ENCODE results near the gene VSNL1. TPM values are rescaled to one million over a fixed set of nuclear protein-coding genes. Genes with fewer than 3 reads are reported as not detected.
A peak's percentile ranks its signal among the peaks of the same experiment; 100 is the strongest.

The VSNL1 gene
- polyA plus RNA-seq, 10 donors = 3.7 to 9.4 (median 6.5) TPM

DNA sequence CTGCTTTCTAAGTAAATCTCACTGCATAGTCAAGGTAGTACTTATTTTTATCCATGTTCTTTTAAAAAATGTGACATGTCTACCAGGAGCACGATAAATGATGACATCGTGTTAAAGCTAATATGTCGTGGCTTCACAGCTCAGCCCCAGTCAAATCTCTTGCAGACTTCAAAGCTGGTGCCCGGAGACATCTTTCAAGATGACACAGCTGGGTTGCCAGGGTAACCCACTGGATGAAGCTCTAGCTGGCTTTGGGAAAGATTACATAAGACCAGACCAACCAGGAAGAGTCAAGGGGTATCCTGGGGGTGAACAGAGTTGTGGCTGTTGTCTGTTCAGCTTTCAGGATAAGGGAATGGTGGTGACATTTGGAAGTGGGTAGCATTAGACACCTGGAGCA lies 67.8 kb downstream of the VSNL1 start:
- no peak for DNase-seq

GRCh38 chr2:17610521-17610920 lies 70.0 kb downstream of the VSNL1 start:
- DNase-seq = no peak

- DNase-seq = no peak
Measured at GRCh38 chr2:17611036-17611435, 70.5 kb downstream of the VSNL1 start.

- DNase-seq = no peak
Measured at GRCh38 chr2:17614174-17614930, 73.9 kb downstream of the VSNL1 start.

DNA sequence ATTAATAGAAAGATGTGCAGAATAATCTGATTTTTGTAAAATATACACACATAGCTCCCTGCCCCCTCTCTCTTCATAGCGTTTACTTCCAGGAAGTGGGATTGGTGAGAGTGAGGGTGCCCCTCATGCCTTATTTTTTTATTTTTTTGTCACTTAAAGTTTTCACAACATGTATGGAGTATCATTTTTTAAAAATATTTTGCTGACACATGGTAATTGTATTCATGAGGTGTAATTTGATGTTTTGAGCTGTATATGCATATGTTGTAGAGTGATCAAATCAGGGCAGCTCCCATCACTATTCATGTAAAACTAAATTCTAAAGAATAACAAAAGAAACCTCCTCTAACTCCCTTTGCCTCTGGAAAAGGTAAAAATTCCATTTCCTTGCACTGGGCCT lies 74.7 kb downstream of the VSNL1 start:
- DNase-seq = no peak

DNA sequence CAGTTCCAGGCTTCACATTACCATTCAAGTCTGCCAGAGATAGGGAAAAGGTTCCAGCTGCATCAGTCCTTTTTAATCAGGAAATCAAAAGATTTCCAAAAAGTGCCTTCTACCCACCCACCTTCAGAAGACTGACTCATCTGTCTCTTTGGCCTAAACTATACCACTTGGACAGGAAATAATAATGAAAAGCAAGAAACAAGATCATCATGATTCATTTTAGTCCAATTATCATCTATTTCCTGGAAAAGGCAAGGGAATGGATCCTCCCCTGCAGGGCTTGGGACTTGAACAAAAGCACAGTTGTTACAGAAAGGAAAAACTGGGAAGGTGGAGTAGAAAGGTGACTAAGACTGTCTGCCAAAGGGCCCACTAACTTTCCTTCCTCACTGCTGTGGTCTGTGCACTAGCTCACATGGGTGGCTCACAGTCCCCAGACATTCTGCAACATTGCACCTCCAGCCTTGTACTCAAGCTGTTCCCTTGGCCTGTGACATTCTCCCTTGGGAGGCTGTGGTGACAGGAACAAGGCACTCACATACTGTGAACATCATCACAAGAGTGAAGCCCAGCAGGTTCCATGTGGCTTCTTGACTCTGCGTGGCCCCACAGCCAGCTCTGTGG lies 75.3 kb downstream of the VSNL1 start:
- DNase-seq = peak; percentile 31 to 51 (median 37)

DNA sequence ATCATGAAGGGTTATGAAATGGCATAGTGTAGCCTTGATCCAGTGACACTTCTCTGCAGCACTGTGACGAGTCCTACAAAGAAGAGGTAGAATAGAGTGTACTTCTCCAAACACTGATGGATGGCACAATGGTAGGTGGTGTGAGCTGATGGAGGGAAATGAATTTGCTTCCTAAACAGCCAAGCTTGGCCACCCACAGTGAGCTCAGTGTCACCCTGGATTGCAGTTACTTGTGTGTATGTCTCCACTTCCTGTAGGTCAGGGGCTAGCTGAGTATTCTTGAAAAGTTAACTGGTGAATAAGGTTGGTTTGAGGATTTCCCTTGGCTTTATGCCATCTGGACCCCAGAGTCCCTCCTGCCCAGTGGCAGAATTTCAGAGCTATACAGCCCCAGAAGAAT lies 75.9 kb downstream of the VSNL1 start:
- no peak for DNase-seq

GRCh38 chr2:17617516-17617915 lies 77.0 kb downstream of the VSNL1 start:
- DNase-seq = no peak

DNA sequence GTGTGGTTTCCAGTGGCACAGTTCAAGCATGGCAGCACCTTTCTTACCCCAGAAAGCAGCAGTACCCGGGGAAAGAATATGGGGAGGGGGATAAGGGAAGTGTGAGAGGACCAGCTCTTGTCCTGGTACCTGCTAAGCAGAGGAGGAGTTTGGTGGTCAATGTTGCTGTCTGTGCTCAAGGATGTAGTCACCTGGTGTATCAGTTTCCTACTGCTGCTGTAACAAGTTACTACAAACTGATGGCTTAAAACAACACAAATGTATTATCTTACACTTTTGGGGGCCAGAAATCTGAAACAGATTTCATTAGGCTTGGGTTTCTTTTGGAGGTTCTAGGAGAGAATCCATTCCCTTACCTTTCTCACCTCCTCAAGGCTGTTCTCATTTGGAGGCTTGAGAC lies 77.5 kb downstream of the VSNL1 start:
- no peak for DNase-seq

DNA sequence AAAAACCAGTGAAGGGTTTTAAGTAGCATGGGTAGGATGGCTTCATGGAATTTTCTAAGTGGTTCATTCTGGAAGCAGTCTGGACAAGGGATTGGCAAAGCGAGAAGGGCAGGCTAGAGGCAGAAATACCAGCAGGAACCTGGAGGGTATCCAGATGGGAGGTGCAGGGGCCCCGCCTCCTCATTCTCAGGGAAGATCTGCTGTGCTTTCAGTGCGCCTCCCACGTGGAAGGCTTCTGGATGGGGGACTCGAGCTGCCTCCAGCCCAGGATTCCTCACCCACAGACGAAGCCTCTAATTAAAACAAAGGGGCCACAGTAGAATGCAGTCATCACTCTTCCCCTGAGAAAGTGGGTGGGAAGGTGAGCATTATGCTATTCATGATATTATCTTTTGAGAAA lies 79.8 kb downstream of the VSNL1 start:
- DNase-seq = no peak

DNA sequence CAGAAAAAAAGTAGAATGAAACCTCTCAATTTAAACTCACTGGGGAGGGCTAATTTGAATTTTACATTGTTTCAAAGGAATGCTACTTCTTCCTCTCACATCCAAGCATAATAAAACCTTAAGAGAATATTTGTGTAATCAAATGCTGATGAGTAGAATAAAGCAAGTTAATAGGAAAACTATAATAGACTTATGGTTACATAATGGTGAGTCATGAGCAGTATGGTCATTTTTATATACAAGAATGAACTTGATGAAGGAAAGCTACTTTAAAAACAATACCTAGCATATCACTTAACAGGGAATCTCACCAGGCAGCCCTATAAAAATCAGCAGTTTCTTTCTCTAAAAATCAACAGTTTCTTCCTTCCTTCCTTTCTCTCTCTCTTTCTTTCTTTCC lies 80.3 kb downstream of the VSNL1 start:
- DNase-seq = no peak

- no peak for DNase-seq
Measured at GRCh38 chr2:17621781-17622180, 81.3 kb downstream of the VSNL1 start.

GRCh38 chr2:17625446-17625845 lies 85.0 kb downstream of the VSNL1 start:
- no peak for DNase-seq

GRCh38 chr2:17626986-17627385 lies 86.5 kb downstream of the VSNL1 start:
- no peak for DNase-seq

DNA sequence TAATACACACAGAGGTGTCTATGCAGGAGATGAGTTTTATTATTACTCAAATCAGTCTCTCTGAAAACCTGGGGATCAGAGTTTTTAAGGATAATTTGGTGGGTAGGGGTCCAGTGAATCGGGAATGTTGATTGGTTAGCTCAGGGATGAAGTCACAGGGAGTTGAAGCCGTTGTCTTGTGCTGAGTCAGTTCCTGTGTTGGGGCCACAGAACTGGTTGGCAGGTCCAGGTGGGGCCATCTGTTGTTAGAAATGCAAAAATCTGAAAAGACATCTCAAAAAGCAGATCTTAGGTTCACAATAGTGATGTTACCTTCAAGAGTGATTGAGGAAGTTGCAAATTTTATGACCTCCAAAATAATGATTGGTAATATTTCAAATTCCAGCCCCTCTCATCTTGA lies 86.9 kb downstream of the VSNL1 start:
- no peak for DNase-seq

GRCh38 chr2:17628349-17629261 lies 88.1 kb downstream of the VSNL1 start:
- DNase-seq = no peak

GRCh38 chr2:17630089-17630488 lies 89.6 kb downstream of the VSNL1 start:
- DNase-seq = no peak

GRCh38 chr2:17634997-17635396 lies 94.5 kb downstream of the VSNL1 start:
- DNase-seq = peak; percentile 50 to 56 (median 53)

DNA sequence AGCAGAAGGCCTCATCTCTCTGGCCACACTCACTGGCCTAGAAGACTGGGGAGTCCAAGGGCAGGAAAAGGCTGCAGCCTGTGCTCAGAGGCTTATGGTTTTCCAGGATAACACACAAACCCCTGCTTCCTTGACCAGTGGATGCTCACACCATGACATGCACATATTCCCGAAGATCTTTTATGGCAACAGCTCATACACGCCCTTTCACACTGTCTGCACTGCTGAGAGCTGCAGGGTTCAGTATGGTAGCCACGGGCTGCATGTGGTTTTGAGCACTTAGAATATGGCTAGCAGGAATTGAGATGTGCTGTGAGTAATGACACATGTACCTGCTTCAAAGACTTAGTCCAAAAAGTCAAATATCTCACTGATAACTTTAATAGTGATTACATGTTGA lies 95.8 kb downstream of the VSNL1 start:
- no peak for DNase-seq

- DNase-seq = no peak
Measured at GRCh38 chr2:17637131-17637906, 96.8 kb downstream of the VSNL1 start.

GRCh38 chr2:17638196-17638743 lies 97.8 kb downstream of the VSNL1 start:
- DNase-seq = no peak

GRCh38 chr2:17640406-17640805 lies 99.9 kb downstream of the VSNL1 start:
- DNase-seq = no peak

Data from muscle of back (tissue), 11 donors.